ENCODE measurements around the gene CIAO2B. TPM values are rescaled to one million over a fixed set of nuclear protein-coding genes. Genes with fewer than 3 reads are reported as not detected.

Gene CIAO2B
- polyA plus RNA-seq (2013): 46.2 TPM

DNA sequence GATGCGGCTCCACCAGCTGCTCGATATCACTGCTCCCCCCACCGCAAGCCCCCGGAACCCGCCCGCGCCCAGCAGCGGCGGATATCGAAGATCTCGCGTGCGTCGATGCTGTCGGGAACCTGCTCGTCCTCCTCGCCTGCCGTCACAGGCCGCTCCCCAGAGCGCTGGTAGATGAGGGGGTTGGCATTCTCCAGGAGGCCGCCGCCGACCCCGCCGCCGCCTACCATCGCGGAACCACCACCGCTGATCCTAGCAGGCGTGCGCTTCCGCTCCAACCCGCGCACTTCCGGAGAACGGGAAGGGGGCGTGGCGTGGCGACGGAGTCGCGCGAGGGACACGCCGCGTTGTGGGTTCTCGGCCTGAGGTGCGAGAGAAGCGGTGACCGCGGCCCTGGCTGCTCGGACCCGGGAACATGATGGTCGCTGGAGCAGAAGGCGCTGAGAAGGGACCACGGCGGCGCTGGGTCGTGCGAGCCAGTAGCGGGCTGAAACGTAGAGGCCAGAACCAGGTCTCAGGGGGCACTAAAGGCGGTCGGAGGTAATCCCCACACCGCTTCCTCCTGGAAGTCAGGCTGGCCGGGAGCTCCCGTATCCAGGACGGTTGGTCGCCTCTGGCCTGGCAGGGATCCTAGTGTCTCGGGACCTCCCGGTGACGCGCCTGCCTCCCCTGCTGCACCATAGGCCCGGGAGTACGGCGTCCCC, at the start of gene CIAO2B:
CIAO2B (minus strand) TSS at position 265 of the 701 bp plus-strand sequence; CDS start at position 227, 38 bp downstream.
- peak within 1 kb of the TSS; percentile 92 to 93 for H3K27ac ChIP-seq (ENCODE audit: insufficient read depth in 1 of 2, low read depth in 1 of 2, low read length in 2 of 2, poor library complexity in 1 of 2, severe bottlenecking in 2 of 2)
- no peaks in the 10 kb centered on the region for H3K27me3 ChIP-seq (replicated peaks in 2 of 5; ENCODE audit: control insufficient read depth in 4 of 5, insufficient read depth in 5 of 5, low read length in 4 of 5)
- peaks cover 6 to 32% (median 20%) of the 10 kb centered on the region in 4 experiments for H3K36me3 ChIP-seq (ENCODE audit: control insufficient read depth in 4 of 4, insufficient read depth in 4 of 4, low read length in 3 of 4)
- WGBS (ENCODE audit: insufficient coverage): under 1% methylated on average over 69 of the region's 76 CpGs
- POLR2A ChIA-PET: interaction anchor here (0.5 kb wide), 1 partner anchor 775 kb away, joined by 3 read pairs; no protein-coding TSS in a partner anchor
- H3K4me1 ChIP-seq (ENCODE audit: control extremely low read depth in 1 of 4, control insufficient read depth in 4 of 4, insufficient read depth in 4 of 4, low read length in 3 of 4): peaks cover 3 to 30% (median 25%) of the 10 kb centered on the region in 4 experiments
- DNase-seq: peak; percentile 87 to 93 (median 89)
- H3K4me3 ChIP-seq (ENCODE audit: control insufficient read depth in 1 of 7, extremely low read depth in 1 of 7, insufficient read depth in 4 of 7, low read depth in 2 of 7, low read length in 6 of 7): peak within 1 kb of the TSS; percentile 76 to 98 (median 92)
- CTCF ChIA-PET: interaction anchor here (1.2 to 1.9 kb wide), 3 partner anchors 9 to 36 kb away, joined by 4 to 8 read pairs (median 6); no protein-coding TSS in a partner anchor
- H3K9me3 ChIP-seq (ENCODE audit: control extremely low read depth in 1 of 5, control insufficient read depth in 4 of 5, insufficient read depth in 2 of 5, low read depth in 1 of 5, low read length in 4 of 5): no peaks in the 10 kb centered on the region

DNA sequence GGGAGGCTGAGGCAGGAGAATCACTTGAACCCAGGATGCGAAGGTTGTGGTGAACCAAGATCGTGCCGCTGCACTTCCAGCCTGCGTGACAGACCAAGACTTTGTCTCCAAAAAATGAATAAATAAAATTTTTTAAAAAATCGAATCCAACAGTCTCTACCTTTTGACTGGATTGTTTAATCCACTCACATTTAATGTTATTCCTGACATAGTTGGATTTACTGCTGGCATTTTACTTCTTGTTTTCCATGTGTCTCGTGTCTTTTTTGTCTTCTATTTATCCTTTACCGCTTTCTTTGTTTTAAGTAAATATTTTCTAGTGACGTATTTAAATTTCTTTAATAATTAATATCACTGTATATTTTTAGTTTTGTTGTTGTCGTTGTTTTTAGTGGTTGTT, 48.8 kb upstream of the CIAO2B start:
- POLR2A ChIA-PET: no interaction called here

DNA sequence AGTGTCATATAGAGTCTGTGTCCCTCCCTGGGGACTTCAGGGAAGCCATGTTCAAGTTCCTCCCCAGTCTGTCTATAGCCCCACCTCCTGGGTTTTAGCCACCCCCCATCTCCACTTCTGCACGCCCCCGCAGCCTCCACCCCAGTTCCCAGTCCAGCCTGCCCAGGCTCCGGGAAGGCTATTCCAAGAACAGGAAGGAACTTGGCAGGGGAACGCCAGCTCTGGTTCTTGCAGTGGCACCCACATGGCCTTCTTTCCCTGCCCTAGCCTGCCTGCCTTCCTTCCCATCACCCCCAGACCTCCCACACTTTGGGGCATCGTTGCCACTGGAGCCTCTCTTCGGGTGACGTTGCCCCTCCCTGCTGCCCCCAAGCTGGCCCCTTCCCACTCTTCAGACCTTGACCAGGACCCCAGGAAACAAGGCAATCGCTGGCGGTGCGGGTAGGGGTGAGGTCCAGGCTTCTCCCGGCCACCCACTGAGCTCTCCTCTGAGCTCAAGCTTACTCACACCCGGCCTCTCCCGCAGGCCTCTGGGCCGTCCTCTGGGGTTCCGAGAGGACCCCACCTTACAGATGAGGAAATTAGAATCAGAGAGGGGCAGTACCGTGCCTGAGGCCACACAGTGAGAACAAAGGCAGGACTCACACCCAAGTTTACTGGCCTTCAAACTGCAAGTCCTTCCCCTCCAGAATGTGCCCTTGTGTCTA, 45.0 kb upstream of the CIAO2B start:
- ChIA-PET POLR2A (no interaction called here), CTCF (interaction anchor here (0.7 to 12.2 kb wide), 17 partner anchors 9 to 211 kb away, joined by 3 to 124 read pairs (median 4); partner anchors contain the start of genes CES3, EXOC3L1, FBXL8 and TRADD)
- no peaks in the 10 kb centered on the region for H3K36me3 ChIP-seq (ENCODE audit: control insufficient read depth in 4 of 4, insufficient read depth in 4 of 4, low read length in 3 of 4)
- DNase-seq: no peak
- WGBS (ENCODE audit: insufficient coverage): 73% methylated on average over 10 of the region's 16 CpGs
- peaks cover 0 to 5% (median 0%) of the 10 kb centered on the region in 5 experiments for H3K27me3 ChIP-seq (replicated peaks in 2 of 5; ENCODE audit: control insufficient read depth in 4 of 5, insufficient read depth in 5 of 5, low read length in 4 of 5)
- H3K27ac ChIP-seq (ENCODE audit: insufficient read depth in 1 of 2, low read depth in 1 of 2, low read length in 2 of 2, poor library complexity in 1 of 2, severe bottlenecking in 2 of 2): no peak overlapping the region
- H3K4me3 ChIP-seq (ENCODE audit: control insufficient read depth in 1 of 7, extremely low read depth in 1 of 7, insufficient read depth in 4 of 7, low read depth in 2 of 7, low read length in 6 of 7): no peak overlapping the region
- H3K4me1 ChIP-seq (ENCODE audit: control extremely low read depth in 1 of 4, control insufficient read depth in 4 of 4, insufficient read depth in 4 of 4, low read length in 3 of 4): peaks cover 0 to 1% (median 0%) of the 10 kb centered on the region in 4 experiments
- H3K9me3 ChIP-seq (ENCODE audit: control extremely low read depth in 1 of 5, control insufficient read depth in 4 of 5, insufficient read depth in 2 of 5, low read depth in 1 of 5, low read length in 4 of 5): no peaks in the 10 kb centered on the region

More for the DNA sequence above, 48.8 kb upstream of the CIAO2B start:
- CTCF ChIA-PET: interaction anchor here (0.8 to 2.5 kb wide), 5 partner anchors 10 to 172 kb away, joined by 3 to 7 read pairs (median 5); partner anchors contain the start of gene B3GNT9
- Histone ChIP-seq H3K9me3 (ENCODE audit: control extremely low read depth in 1 of 5, control insufficient read depth in 4 of 5, insufficient read depth in 2 of 5, low read depth in 1 of 5, low read length in 4 of 5) (no peaks in the 10 kb centered on the region), H3K4me1 (ENCODE audit: control extremely low read depth in 1 of 4, control insufficient read depth in 4 of 4, insufficient read depth in 4 of 4, low read length in 3 of 4) (no peaks in the 10 kb centered on the region), H3K4me3 (ENCODE audit: control insufficient read depth in 1 of 7, extremely low read depth in 1 of 7, insufficient read depth in 4 of 7, low read depth in 2 of 7, low read length in 6 of 7) (no peak overlapping the region), H3K36me3 (ENCODE audit: control insufficient read depth in 4 of 4, insufficient read depth in 4 of 4, low read length in 3 of 4) (no peaks in the 10 kb centered on the region), H3K27me3 (replicated peaks in 2 of 5; ENCODE audit: control insufficient read depth in 4 of 5, insufficient read depth in 5 of 5, low read length in 4 of 5) (no peaks in the 10 kb centered on the region), H3K27ac (ENCODE audit: insufficient read depth in 1 of 2, low read depth in 1 of 2, low read length in 2 of 2, poor library complexity in 1 of 2, severe bottlenecking in 2 of 2) (no peak overlapping the region)
- DNase-seq: no peak
- WGBS (ENCODE audit: insufficient coverage): 100% methylated on average over 4 of the region's 9 CpGs

DNA sequence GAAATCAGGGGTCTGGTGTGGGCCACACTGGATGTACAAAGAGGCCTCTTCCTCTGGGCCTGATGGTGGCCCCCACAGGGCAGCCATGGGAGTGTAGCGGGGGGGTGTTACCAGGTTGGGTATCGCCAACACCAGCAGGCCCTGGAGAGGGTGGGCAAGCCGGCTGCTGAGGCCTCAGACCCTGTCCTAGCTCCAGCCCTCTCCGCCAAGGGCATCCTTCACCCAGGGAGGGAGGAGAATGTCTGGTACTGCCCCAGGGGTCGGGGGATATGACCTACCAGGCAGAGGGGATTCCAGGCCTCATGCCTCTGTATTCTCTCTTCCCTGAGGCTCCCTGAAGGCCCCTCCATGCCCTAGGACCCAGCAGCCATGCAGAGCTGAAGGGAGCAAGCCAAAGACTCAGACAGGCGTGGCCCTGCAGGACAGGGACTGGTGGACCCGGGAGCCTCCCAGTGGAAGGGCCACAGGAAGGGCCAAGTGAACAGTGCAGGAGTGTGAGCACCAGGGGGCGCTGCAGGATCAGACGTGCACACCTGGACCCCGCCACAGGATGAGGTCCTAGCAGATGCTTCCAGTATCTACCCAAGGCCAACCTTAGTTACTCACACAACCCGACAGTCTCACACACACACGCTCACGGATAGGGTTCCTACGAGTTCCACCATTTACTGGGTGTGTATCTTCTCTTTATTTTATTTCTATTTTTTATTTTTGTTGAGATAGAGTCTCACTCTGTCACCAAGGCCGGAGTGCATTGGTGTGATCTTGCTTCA, 43.3 kb upstream of the CIAO2B start:
- Histone ChIP-seq H3K9me3 (ENCODE audit: control extremely low read depth in 1 of 5, control insufficient read depth in 4 of 5, insufficient read depth in 2 of 5, low read depth in 1 of 5, low read length in 4 of 5) (no peaks in the 10 kb centered on the region), H3K4me3 (ENCODE audit: control insufficient read depth in 1 of 7, extremely low read depth in 1 of 7, insufficient read depth in 4 of 7, low read depth in 2 of 7, low read length in 6 of 7) (no peak overlapping the region), H3K27ac (ENCODE audit: insufficient read depth in 1 of 2, low read depth in 1 of 2, low read length in 2 of 2, poor library complexity in 1 of 2, severe bottlenecking in 2 of 2) (no peak overlapping the region), H3K4me1 (ENCODE audit: control extremely low read depth in 1 of 4, control insufficient read depth in 4 of 4, insufficient read depth in 4 of 4, low read length in 3 of 4) (peaks cover 0 to 1% (median 0%) of the 10 kb centered on the region in 4 experiments), H3K36me3 (ENCODE audit: control insufficient read depth in 4 of 4, insufficient read depth in 4 of 4, low read length in 3 of 4) (peaks cover 0 to under 1% (median 0%) of the 10 kb centered on the region in 4 experiments), H3K27me3 (replicated peaks in 2 of 5; ENCODE audit: control insufficient read depth in 4 of 5, insufficient read depth in 5 of 5, low read length in 4 of 5) (peaks cover 0 to 5% (median 0%) of the 10 kb centered on the region in 5 experiments)
- WGBS (ENCODE audit: insufficient coverage): 40% methylated on average over 6 of the region's 15 CpGs
- CTCF ChIA-PET: interaction anchor here (0.7 to 12.2 kb wide), 26 partner anchors 8 to 421 kb away, joined by 3 to 124 read pairs (median 4); partner anchors contain the start of genes B3GNT9, CES3, FBXL8 and TRADD
- DNase-seq: peak; percentile 75 to 90 (median 89)
- POLR2A ChIA-PET: no interaction called here

DNA sequence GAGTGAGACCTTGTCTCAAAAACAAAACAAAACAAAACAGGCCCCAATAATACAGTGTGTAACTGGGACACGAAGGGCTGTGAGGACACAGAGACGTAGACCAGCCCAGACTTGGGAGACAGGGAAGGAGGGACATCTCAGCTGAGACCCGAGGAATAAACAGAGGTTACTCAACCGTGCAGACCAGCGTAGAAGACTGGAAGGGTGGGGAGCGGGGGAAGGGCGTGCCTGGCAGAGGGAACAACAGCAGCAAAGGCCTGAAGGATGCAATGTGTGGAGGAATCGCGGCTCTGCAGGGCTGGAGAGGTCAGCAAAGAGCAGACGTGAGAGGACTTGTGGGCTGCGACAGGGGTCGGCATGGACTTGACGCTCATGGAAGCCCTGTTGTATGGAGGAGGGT, 42.5 kb upstream of the CIAO2B start:
- CTCF ChIA-PET: interaction anchor here (0.7 to 12.2 kb wide), 15 partner anchors 15 to 421 kb away, joined by 3 to 124 read pairs (median 3); partner anchors contain the start of genes CES3, FBXL8 and TRADD
- WGBS (ENCODE audit: insufficient coverage): 69% methylated on average over 13 of the region's 13 CpGs
- peaks cover 0 to 1% (median 0%) of the 10 kb centered on the region in 4 experiments for H3K4me1 ChIP-seq (ENCODE audit: control extremely low read depth in 1 of 4, control insufficient read depth in 4 of 4, insufficient read depth in 4 of 4, low read length in 3 of 4)
- no peak for DNase-seq
- H3K4me3 ChIP-seq (ENCODE audit: control insufficient read depth in 1 of 7, extremely low read depth in 1 of 7, insufficient read depth in 4 of 7, low read depth in 2 of 7, low read length in 6 of 7): no peak overlapping the region
- H3K27me3 ChIP-seq (replicated peaks in 2 of 5; ENCODE audit: control insufficient read depth in 4 of 5, insufficient read depth in 5 of 5, low read length in 4 of 5): peaks cover 0 to 5% (median 0%) of the 10 kb centered on the region in 5 experiments
- peaks cover 0 to 2% (median 0%) of the 10 kb centered on the region in 4 experiments for H3K36me3 ChIP-seq (ENCODE audit: control insufficient read depth in 4 of 4, insufficient read depth in 4 of 4, low read length in 3 of 4)
- POLR2A ChIA-PET: no interaction called here
- no peaks in the 10 kb centered on the region for H3K9me3 ChIP-seq (ENCODE audit: control extremely low read depth in 1 of 5, control insufficient read depth in 4 of 5, insufficient read depth in 2 of 5, low read depth in 1 of 5, low read length in 4 of 5)
- H3K27ac ChIP-seq (ENCODE audit: insufficient read depth in 1 of 2, low read depth in 1 of 2, low read length in 2 of 2, poor library complexity in 1 of 2, severe bottlenecking in 2 of 2): no peak overlapping the region

DNA sequence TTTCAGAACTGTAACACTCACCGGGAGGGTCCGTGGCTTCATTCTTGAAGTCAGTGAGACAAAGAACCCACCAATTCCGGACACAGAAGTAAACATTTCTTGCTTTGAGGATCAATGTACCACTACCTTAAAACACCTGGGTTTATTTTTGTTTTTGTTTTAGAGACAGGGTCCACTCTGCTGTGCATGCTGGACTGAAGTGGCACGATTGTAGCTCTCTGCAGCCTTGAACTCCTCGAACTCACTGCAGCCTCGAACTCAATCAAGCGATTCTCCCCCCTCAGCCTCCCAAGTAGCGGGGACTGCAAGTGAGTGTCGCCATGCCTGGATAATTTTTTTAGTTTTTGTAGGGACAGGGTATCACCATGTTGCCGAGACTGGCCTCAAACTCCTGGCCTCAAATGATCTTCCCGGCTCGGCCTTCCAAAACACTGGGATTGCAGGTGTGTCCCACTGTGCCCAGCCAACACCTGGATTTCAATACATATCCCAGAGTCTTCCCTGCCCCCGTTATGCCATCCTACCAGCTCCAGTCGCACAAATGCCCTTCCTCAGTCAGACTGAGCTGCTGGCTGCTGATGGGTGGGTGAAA, 41.2 kb upstream of the CIAO2B start:
- H3K4me1 ChIP-seq (ENCODE audit: control extremely low read depth in 1 of 4, control insufficient read depth in 4 of 4, insufficient read depth in 4 of 4, low read length in 3 of 4): peaks cover 0 to 1% (median 0%) of the 10 kb centered on the region in 4 experiments
- H3K9me3 ChIP-seq (ENCODE audit: control extremely low read depth in 1 of 5, control insufficient read depth in 4 of 5, insufficient read depth in 2 of 5, low read depth in 1 of 5, low read length in 4 of 5): no peaks in the 10 kb centered on the region
- ChIA-PET POLR2A (no interaction called here), CTCF (interaction anchor here (0.8 to 12.2 kb wide), 19 partner anchors 10 to 210 kb away, joined by 3 to 124 read pairs (median 4); partner anchors contain the start of genes CES3 and CES4A)
- no peak overlapping the region for H3K4me3 ChIP-seq (ENCODE audit: control insufficient read depth in 1 of 7, extremely low read depth in 1 of 7, insufficient read depth in 4 of 7, low read depth in 2 of 7, low read length in 6 of 7)
- no peak for DNase-seq
- H3K36me3 ChIP-seq (ENCODE audit: control insufficient read depth in 4 of 4, insufficient read depth in 4 of 4, low read length in 3 of 4): peaks cover 0 to 2% (median 0%) of the 10 kb centered on the region in 4 experiments
- H3K27ac ChIP-seq (ENCODE audit: insufficient read depth in 1 of 2, low read depth in 1 of 2, low read length in 2 of 2, poor library complexity in 1 of 2, severe bottlenecking in 2 of 2): no peak overlapping the region
- 82% methylated on average over 5 of the region's 14 CpGs for WGBS (ENCODE audit: insufficient coverage)
- peaks cover 0 to 5% (median 0%) of the 10 kb centered on the region in 5 experiments for H3K27me3 ChIP-seq (replicated peaks in 2 of 5; ENCODE audit: control insufficient read depth in 4 of 5, insufficient read depth in 5 of 5, low read length in 4 of 5)
